DND-41 (cell line): Measurements from ENCODE around the gene TMEM117.

Source experiments
- EZH2 ChIP-seq: IDR thresholded peaks from 3 replicates; pipeline ENCODE4 v1.6.1; 2012; ENCODE audit warnings: borderline replicate concordance, low read depth, mild to moderate bottlenecking, moderate library complexity, low read length, inconsistent platforms; ENCODE audit not compliant: severe bottlenecking
- TF ChIP-seq, protein P1 (sequence below): IDR thresholded peaks from 2 replicates; pipeline ENCODE4 v1.5.1; 2012; ENCODE audit warnings: borderline replicate concordance, low read length, moderate library complexity, mild to moderate bottlenecking; ENCODE audit not compliant: poor library complexity, severe bottlenecking; ENCODE audit errors: extremely low read depth

DNA sequence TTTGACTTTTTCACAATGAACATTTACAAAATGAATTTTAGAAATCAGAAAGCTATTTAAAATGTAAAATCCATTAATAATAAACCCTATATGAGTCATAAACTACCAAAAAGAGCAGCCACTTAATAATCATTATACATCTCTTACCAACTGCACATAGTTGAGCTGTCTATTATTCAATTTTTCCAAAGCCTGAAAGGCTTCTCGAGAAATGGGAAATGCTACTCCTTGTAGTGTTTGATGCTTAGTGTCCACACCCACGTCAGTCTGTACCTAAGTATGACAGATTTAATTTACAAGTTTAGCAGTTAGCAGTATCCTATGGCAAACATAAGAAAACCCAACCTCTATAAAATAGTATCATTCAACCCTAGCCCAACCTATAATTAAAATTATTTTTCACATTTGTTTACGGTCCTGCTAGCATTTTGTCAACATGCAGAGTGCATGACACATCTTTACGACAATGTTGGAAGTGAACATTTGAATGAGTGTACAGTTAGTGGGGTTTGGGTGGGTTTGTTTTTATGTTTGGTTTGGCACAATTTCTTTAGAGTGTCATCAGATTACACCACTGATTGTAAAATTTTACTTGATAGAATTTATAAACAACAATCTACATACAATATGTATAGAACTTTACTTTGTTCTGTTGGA lies 38.2 kb upstream of the TMEM117 start:
- TF ChIP-seq, protein P1, sequence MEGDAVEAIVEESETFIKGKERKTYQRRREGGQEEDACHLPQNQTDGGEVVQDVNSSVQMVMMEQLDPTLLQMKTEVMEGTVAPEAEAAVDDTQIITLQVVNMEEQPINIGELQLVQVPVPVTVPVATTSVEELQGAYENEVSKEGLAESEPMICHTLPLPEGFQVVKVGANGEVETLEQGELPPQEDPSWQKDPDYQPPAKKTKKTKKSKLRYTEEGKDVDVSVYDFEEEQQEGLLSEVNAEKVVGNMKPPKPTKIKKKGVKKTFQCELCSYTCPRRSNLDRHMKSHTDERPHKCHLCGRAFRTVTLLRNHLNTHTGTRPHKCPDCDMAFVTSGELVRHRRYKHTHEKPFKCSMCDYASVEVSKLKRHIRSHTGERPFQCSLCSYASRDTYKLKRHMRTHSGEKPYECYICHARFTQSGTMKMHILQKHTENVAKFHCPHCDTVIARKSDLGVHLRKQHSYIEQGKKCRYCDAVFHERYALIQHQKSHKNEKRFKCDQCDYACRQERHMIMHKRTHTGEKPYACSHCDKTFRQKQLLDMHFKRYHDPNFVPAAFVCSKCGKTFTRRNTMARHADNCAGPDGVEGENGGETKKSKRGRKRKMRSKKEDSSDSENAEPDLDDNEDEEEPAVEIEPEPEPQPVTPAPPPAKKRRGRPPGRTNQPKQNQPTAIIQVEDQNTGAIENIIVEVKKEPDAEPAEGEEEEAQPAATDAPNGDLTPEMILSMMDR, result no peak
- TF ChIP-seq EZH2, result no peak
